ENCODE measurements around the gene PIK3C2G.

PIK3C2G gene

GRCh38 chr12:18655351-18655750 lies 394.0 kb downstream of the PIK3C2G start:
- Histone ChIP-seq H3K14ac (ENCODE audit: low read length in 2 of 2) (no peak overlapping the region), H2BK5ac (ENCODE audit: low read depth, low read length, poor library complexity, severe bottlenecking) (no peak overlapping the region), H3K36me3 (ENCODE audit: control insufficient read depth in 1 of 2, insufficient read depth in 2 of 2, low read depth in 1 of 2, low read length in 2 of 2) (no peaks in the 10 kb centered on the region), H3K4me3 (ENCODE audit: insufficient read depth in 1 of 2, low read depth in 1 of 2, low read length in 2 of 2) (no peak overlapping the region), H4K8ac (ENCODE audit: low read length) (no peak overlapping the region), H2BK12ac (ENCODE audit: low read length in 2 of 2) (no peak overlapping the region), H3K4me1 (ENCODE audit: control insufficient read depth, insufficient read depth, low read depth, low read length) (no peaks in the 10 kb centered on the region), H3K23ac (ENCODE audit: low read length in 2 of 2) (no peak overlapping the region), H2AFZ (ENCODE audit: low read depth, low read length) (no peak overlapping the region), H3K18ac (ENCODE audit: low read depth in 1 of 2, low read length in 2 of 2) (no peak overlapping the region), H2AK5ac (ENCODE audit: low read length, severe bottlenecking) (no peak overlapping the region), H3K9me3 (ENCODE audit: control insufficient read depth, low read length) (peaks cover 10% of the 10 kb centered on the region), H2BK15ac (ENCODE audit: low read depth, poor library complexity, severe bottlenecking) (no peak overlapping the region), H3K9ac (ENCODE audit: low read length) (no peak overlapping the region), H4K91ac (ENCODE audit: low read length) (no peak overlapping the region), H3K27ac (ENCODE audit: low read length, poor library complexity, severe bottlenecking) (no peak overlapping the region), H2BK120ac (ENCODE audit: low read depth, low read length) (no peak overlapping the region), H3K27me3 (ENCODE audit: control insufficient read depth in 1 of 2, insufficient read depth in 1 of 2, low read length in 2 of 2) (peaks cover 0 to 4% of the 10 kb centered on the region in 2 experiments), H3K4me2 (ENCODE audit: low read length, poor library complexity, severe bottlenecking) (no peak overlapping the region), H3K4ac (ENCODE audit: low read depth in 1 of 2, low read length in 2 of 2) (no peak overlapping the region), H3K79me1 (replicated peaks; ENCODE audit: low read length, poor library complexity, severe bottlenecking) (no peaks in the 10 kb centered on the region)
- WGBS = 50% methylated on average over 2 of the region's 4 CpGs
- no peak for DNase-seq

- no peak overlapping the region for H2BK12ac ChIP-seq (ENCODE audit: low read length in 2 of 2)
- 77% methylated on average over 2 of the region's 2 CpGs for WGBS
- H2BK5ac ChIP-seq (ENCODE audit: low read depth, low read length, poor library complexity, severe bottlenecking) = no peak overlapping the region
- no peak overlapping the region for H3K4ac ChIP-seq (ENCODE audit: low read depth in 1 of 2, low read length in 2 of 2)
- H4K8ac ChIP-seq (ENCODE audit: low read length) = no peak overlapping the region
- no peak overlapping the region for H3K23ac ChIP-seq (ENCODE audit: low read length in 2 of 2)
- H3K9me3 ChIP-seq (ENCODE audit: control insufficient read depth, low read length) = peaks cover 15% of the 10 kb centered on the region
- no peak overlapping the region for H3K27ac ChIP-seq (ENCODE audit: low read length, poor library complexity, severe bottlenecking)
- no peak overlapping the region for H2BK15ac ChIP-seq (ENCODE audit: low read depth, poor library complexity, severe bottlenecking)
- H2AFZ ChIP-seq (ENCODE audit: low read depth, low read length) = no peak overlapping the region
- no peak overlapping the region for H3K18ac ChIP-seq (ENCODE audit: low read depth in 1 of 2, low read length in 2 of 2)
- no peaks in the 10 kb centered on the region for H3K79me1 ChIP-seq (replicated peaks; ENCODE audit: low read length, poor library complexity, severe bottlenecking)
- H3K4me2 ChIP-seq (ENCODE audit: low read length, poor library complexity, severe bottlenecking) = no peak overlapping the region
- H3K36me3 ChIP-seq (ENCODE audit: control insufficient read depth in 1 of 2, insufficient read depth in 2 of 2, low read depth in 1 of 2, low read length in 2 of 2) = no peaks in the 10 kb centered on the region
- H3K9ac ChIP-seq (ENCODE audit: low read length) = no peak overlapping the region
- H2AK5ac ChIP-seq (ENCODE audit: low read length, severe bottlenecking) = no peak overlapping the region
- no peaks in the 10 kb centered on the region for H3K4me1 ChIP-seq (ENCODE audit: control insufficient read depth, insufficient read depth, low read depth, low read length)
- H4K91ac ChIP-seq (ENCODE audit: low read length) = no peak overlapping the region
- H3K14ac ChIP-seq (ENCODE audit: low read length in 2 of 2) = no peak overlapping the region
- H3K27me3 ChIP-seq (ENCODE audit: control insufficient read depth in 1 of 2, insufficient read depth in 1 of 2, low read length in 2 of 2) = no peaks in the 10 kb centered on the region
- H3K4me3 ChIP-seq (ENCODE audit: insufficient read depth in 1 of 2, low read depth in 1 of 2, low read length in 2 of 2) = no peak overlapping the region
- DNase-seq = no peak
- no peak overlapping the region for H2BK120ac ChIP-seq (ENCODE audit: low read depth, low read length)
These were observed 396.9 kb downstream of the PIK3C2G start for GRCh38 chr12:18658179-18658578.

DNA sequence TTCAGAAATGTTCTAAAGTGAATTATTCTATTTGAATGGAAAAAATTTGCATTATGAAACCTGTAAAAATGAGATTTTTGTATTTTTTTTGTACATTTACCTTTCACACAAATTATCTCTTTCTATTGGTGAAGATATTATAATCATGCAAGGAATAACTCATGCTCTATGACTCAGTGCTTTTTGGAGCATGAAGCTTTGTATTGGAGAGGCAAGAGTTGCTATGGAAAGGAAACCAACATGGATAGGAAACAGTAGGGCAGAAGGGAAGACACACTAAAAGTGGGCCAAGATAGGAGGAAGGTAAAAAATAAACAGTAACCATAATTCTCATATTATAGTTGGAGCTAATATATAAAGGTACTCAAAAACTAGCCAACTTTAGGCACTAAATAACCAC lies 397.5 kb downstream of the PIK3C2G start:
- no peak overlapping the region for H4K8ac ChIP-seq (ENCODE audit: low read length)
- no peak overlapping the region for H3K14ac ChIP-seq (ENCODE audit: low read length in 2 of 2)
- no peaks in the 10 kb centered on the region for H3K4me1 ChIP-seq (ENCODE audit: control insufficient read depth, insufficient read depth, low read depth, low read length)
- no peak overlapping the region for H2BK5ac ChIP-seq (ENCODE audit: low read depth, low read length, poor library complexity, severe bottlenecking)
- H3K4me2 ChIP-seq (ENCODE audit: low read length, poor library complexity, severe bottlenecking) = no peak overlapping the region
- no peak overlapping the region for H3K23ac ChIP-seq (ENCODE audit: low read length in 2 of 2)
- no peaks in the 10 kb centered on the region for H3K27me3 ChIP-seq (ENCODE audit: control insufficient read depth in 1 of 2, insufficient read depth in 1 of 2, low read length in 2 of 2)
- no peak overlapping the region for H2BK120ac ChIP-seq (ENCODE audit: low read depth, low read length)
- H2BK12ac ChIP-seq (ENCODE audit: low read length in 2 of 2) = no peak overlapping the region
- no peak for DNase-seq
- no peak overlapping the region for H3K18ac ChIP-seq (ENCODE audit: low read depth in 1 of 2, low read length in 2 of 2)
- no peak overlapping the region for H4K91ac ChIP-seq (ENCODE audit: low read length)
- H3K4me3 ChIP-seq (ENCODE audit: insufficient read depth in 1 of 2, low read depth in 1 of 2, low read length in 2 of 2) = no peak overlapping the region
- H2BK15ac ChIP-seq (ENCODE audit: low read depth, poor library complexity, severe bottlenecking) = no peak overlapping the region
- no peak overlapping the region for H3K9ac ChIP-seq (ENCODE audit: low read length)
- H3K79me1 ChIP-seq (replicated peaks; ENCODE audit: low read length, poor library complexity, severe bottlenecking) = no peaks in the 10 kb centered on the region
- H2AK5ac ChIP-seq (ENCODE audit: low read length, severe bottlenecking) = no peak overlapping the region
- no peak overlapping the region for H2AFZ ChIP-seq (ENCODE audit: low read depth, low read length)
- no peak overlapping the region for H3K27ac ChIP-seq (ENCODE audit: low read length, poor library complexity, severe bottlenecking)
- no peaks in the 10 kb centered on the region for H3K36me3 ChIP-seq (ENCODE audit: control insufficient read depth in 1 of 2, insufficient read depth in 2 of 2, low read depth in 1 of 2, low read length in 2 of 2)
- H3K9me3 ChIP-seq (ENCODE audit: control insufficient read depth, low read length) = peaks cover 15% of the 10 kb centered on the region
- no peak overlapping the region for H3K4ac ChIP-seq (ENCODE audit: low read depth in 1 of 2, low read length in 2 of 2)

DNA sequence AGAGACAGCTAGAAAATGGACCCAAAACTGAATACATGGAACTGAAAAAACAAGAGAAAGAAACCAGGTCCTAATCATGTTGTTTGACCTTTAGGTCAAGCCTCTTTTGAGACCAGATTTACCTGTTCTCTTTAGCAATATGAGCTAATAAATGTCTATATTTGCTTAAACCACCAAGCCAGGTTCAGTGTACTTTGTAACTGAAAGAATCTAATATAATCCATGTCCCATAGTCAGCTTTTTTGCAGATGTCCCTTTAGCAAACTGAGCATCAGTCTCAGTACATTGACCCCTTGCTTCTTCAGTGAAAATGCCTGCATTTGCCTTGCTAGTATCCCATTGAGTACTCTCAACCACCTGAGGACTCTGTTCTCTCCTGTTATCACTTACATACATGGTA lies 414.8 kb downstream of the PIK3C2G start:
- Histone ChIP-seq H3K14ac (ENCODE audit: low read length in 2 of 2) (no peak overlapping the region), H3K9me3 (ENCODE audit: control insufficient read depth, low read length) (no peaks in the 10 kb centered on the region), H2BK12ac (ENCODE audit: low read length in 2 of 2) (no peak overlapping the region), H3K36me3 (ENCODE audit: control insufficient read depth in 1 of 2, insufficient read depth in 2 of 2, low read depth in 1 of 2, low read length in 2 of 2) (no peaks in the 10 kb centered on the region), H3K27ac (ENCODE audit: low read length, poor library complexity, severe bottlenecking) (no peak overlapping the region), H4K8ac (ENCODE audit: low read length) (no peak overlapping the region), H2BK120ac (ENCODE audit: low read depth, low read length) (no peak overlapping the region), H4K91ac (ENCODE audit: low read length) (no peak overlapping the region), H3K27me3 (ENCODE audit: control insufficient read depth in 1 of 2, insufficient read depth in 1 of 2, low read length in 2 of 2) (no peaks in the 10 kb centered on the region), H3K9ac (ENCODE audit: low read length) (no peak overlapping the region), H2AK5ac (ENCODE audit: low read length, severe bottlenecking) (no peak overlapping the region), H3K23ac (ENCODE audit: low read length in 2 of 2) (no peak overlapping the region), H3K4ac (ENCODE audit: low read depth in 1 of 2, low read length in 2 of 2) (no peak overlapping the region), H3K4me1 (ENCODE audit: control insufficient read depth, insufficient read depth, low read depth, low read length) (no peaks in the 10 kb centered on the region), H3K4me2 (ENCODE audit: low read length, poor library complexity, severe bottlenecking) (no peak overlapping the region), H2BK15ac (ENCODE audit: low read depth, poor library complexity, severe bottlenecking) (no peak overlapping the region), H2AFZ (ENCODE audit: low read depth, low read length) (no peak overlapping the region), H2BK5ac (ENCODE audit: low read depth, low read length, poor library complexity, severe bottlenecking) (no peak overlapping the region), H3K4me3 (ENCODE audit: insufficient read depth in 1 of 2, low read depth in 1 of 2, low read length in 2 of 2) (no peak overlapping the region), H3K18ac (ENCODE audit: low read depth in 1 of 2, low read length in 2 of 2) (no peak overlapping the region), H3K79me1 (replicated peaks; ENCODE audit: low read length, poor library complexity, severe bottlenecking) (no peaks in the 10 kb centered on the region)
- DNase-seq = no peak

All from mesenchymal stem cell (in vitro differentiated cells and primary cell).